Vagina (tissue), 2 donors: ENCODE results near the gene GLB1L3. TPM values are rescaled to one million over a fixed set of nuclear protein-coding genes. Genes with fewer than 3 reads are reported as not detected.

Source experiments
- DNase-seq, 2 donors: peaks; one replicate each; pipeline ENCODE4 v3.0.0-alpha.2; 2017; ENCODE audit errors: extremely low spot score in 2 of 2
- H3K27ac ChIP-seq: fragments of 200-600 bp; sonication (generic); one replicate; pipeline ENCODE4 v1.5.1; 2019
- H3K27me3 ChIP-seq: fragments of 200-600 bp; sonication (generic); one replicate; pipeline ENCODE4 v1.5.1; 2019
- H3K36me3 ChIP-seq, 2 donors: fragments of 200-600 bp; sonication (generic); one replicate each; pipeline ENCODE4 v1.5.1; 2017 to 2019
- H3K4me1 ChIP-seq: fragments of 200-600 bp; sonication (generic); one replicate; pipeline ENCODE4 v1.5.1; 2019
- H3K4me3 ChIP-seq, 2 donors: fragments of 200-600 bp; sonication (generic); 1 replicate in 1 of 2; 2 replicates in 1 of 2; pipeline ENCODE4 v1.5.1; 2016 to 2019
- H3K9me3 ChIP-seq: fragments of 200-600 bp; sonication (generic); one replicate; pipeline ENCODE4 v1.5.1; 2019
- POLR2A ChIP-seq, 2 donors: fragments of 450-650 bp; IDR thresholded peaks; one replicate each; pipeline ENCODE4 v1.6.1; 2017; ENCODE audit warnings: antibody characterized with exemption in 2 of 2, mild to moderate bottlenecking in 2 of 2, moderate library complexity in 2 of 2
- POLR2AphosphoS5 ChIP-seq, 2 donors: sonication (generic); formaldehyde crosslinking; IDR thresholded peaks; one replicate each; pipeline ENCODE4 v1.9.0; 2017; ENCODE audit warnings: antibody characterized with exemption in 2 of 2, mild to moderate bottlenecking in 2 of 2, low read depth in 1 of 2; ENCODE audit not compliant: insufficient read depth in 1 of 2
- intact Hi-C: fragments of 100-400 bp; cut with DNase I; formaldehyde crosslinking; loops from one replicate; pipeline ENCODE4 v1.15.1; 2023
- total RNA-seq: library from RNA; depleted of rRNA; stranded (reverse); fragments of >200 nt; gene quantifications from one replicate; pipeline ENCODE4 v1.2.3, GENCODE V29; 2016
- TF ChIP-seq, protein P1 (sequence below), 3 experiments: fragments of 450-650 bp in 2 of 3; fragments of 200-600 bp in 1 of 3; sonication (generic) in 1 of 3; IDR thresholded peaks; one replicate each; pipeline ENCODE4 v1.5.1; 2017 to 2019; ENCODE audit warnings: antibody characterized with exemption in 3 of 3, mild to moderate bottlenecking in 2 of 3, moderate library complexity in 2 of 3

GLB1L3 gene
- total RNA-seq, 1 donor from 2014 or later = 2.2 TPM

DNA sequence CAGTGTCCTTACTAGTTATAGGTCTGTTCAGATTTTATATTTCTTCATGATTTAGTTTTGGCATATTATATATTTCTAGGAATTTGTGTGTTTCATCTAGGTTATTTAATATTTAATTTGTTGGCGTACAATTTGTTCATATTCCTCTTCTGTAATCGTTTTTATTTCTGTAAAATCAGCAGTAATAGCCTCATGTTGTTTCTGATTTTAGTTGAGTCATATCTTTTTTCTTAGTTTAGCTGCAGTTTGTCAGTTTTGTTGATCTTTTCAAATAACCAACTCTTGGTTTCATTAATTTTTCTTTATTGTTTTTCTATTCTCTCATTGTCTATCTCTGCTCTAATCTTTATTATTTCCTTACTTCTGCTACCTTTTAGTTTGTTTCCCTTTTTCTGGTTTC lies 75.9 kb downstream of the GLB1L3 start:
- Histone ChIP-seq H3K27ac (no peak overlapping the region), H3K9me3 (no peaks in the 10 kb centered on the region), H3K4me3 (no peak overlapping the region), H3K4me1 (no peaks in the 10 kb centered on the region), H3K27me3 (no peaks in the 10 kb centered on the region), H3K36me3 (no peaks in the 10 kb centered on the region)
- intact Hi-C loops = no loop called here
- no peak for DNase-seq
- TF ChIP-seq, protein P1, sequence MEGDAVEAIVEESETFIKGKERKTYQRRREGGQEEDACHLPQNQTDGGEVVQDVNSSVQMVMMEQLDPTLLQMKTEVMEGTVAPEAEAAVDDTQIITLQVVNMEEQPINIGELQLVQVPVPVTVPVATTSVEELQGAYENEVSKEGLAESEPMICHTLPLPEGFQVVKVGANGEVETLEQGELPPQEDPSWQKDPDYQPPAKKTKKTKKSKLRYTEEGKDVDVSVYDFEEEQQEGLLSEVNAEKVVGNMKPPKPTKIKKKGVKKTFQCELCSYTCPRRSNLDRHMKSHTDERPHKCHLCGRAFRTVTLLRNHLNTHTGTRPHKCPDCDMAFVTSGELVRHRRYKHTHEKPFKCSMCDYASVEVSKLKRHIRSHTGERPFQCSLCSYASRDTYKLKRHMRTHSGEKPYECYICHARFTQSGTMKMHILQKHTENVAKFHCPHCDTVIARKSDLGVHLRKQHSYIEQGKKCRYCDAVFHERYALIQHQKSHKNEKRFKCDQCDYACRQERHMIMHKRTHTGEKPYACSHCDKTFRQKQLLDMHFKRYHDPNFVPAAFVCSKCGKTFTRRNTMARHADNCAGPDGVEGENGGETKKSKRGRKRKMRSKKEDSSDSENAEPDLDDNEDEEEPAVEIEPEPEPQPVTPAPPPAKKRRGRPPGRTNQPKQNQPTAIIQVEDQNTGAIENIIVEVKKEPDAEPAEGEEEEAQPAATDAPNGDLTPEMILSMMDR (IDR thresholded peaks at IDR 0.05) = no peak
- TF ChIP-seq POLR2A (IDR thresholded peaks at IDR 0.05) (no peak), POLR2AphosphoS5 (IDR thresholded peaks at IDR 0.05; ENCODE audit: insufficient read depth in 1 of 2, low read depth in 1 of 2) (no peak)

DNA sequence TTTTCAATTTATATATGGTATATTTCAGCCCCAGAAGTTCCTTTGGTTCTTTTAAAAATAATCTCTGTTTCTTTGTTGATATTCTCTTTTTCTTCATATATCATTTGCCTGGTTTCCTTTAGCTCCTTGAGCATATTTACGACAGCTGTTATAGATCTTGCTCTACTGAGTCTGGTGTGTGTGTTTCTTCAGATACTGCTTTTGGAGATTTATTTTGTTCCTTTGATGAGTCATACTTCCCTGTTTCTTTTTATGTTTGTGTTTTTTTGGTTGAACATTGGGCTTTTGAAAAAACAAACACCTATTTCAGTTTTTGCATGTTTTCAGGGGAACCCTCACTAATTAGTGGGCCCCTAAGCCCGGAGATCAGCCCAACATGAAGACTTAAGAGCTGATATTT lies 79.0 kb downstream of the GLB1L3 start:
- intact Hi-C loops = no loop called here
- no peak overlapping the region for H3K27ac ChIP-seq

DNA sequence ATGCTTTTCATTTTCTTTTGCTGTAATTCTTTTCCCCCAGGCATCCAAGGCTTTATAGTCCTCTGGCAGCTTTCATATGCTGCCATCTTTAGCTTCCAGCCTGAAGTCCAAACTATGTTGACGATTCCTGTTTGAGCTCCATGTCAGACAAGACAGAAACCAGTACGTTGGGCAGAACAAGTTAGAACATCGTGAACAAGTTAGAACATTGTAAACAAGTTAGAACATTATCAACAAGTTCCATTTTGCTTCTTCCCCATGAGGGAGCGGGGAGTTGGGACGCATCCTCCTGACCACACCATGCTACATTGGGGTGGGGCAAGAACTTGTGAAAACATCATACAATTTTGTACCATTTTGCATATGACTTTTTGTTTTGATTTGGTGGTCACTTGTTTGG lies 79.5 kb downstream of the GLB1L3 start:
- no peaks in the 10 kb centered on the region for H3K4me1 ChIP-seq
- H3K9me3 ChIP-seq = no peaks in the 10 kb centered on the region
- no peaks in the 10 kb centered on the region for H3K36me3 ChIP-seq
- TF ChIP-seq POLR2A (IDR thresholded peaks at IDR 0.05) (no peak), POLR2AphosphoS5 (IDR thresholded peaks at IDR 0.05; ENCODE audit: insufficient read depth in 1 of 2, low read depth in 1 of 2) (no peak)
- TF ChIP-seq, protein P1 (IDR thresholded peaks at IDR 0.05) = no peak
- H3K27ac ChIP-seq = no peak overlapping the region
- no peak overlapping the region for H3K4me3 ChIP-seq
- intact Hi-C loops = no loop called here
- DNase-seq = no peak
- no peaks in the 10 kb centered on the region for H3K27me3 ChIP-seq

More for the DNA sequence above, 79.0 kb downstream of the GLB1L3 start:
- Histone ChIP-seq H3K27me3 (no peaks in the 10 kb centered on the region), H3K36me3 (no peaks in the 10 kb centered on the region), H3K9me3 (no peaks in the 10 kb centered on the region), H3K4me3 (no peak overlapping the region), H3K4me1 (no peaks in the 10 kb centered on the region)
- TF ChIP-seq POLR2A (IDR thresholded peaks at IDR 0.05) (no peak), POLR2AphosphoS5 (IDR thresholded peaks at IDR 0.05; ENCODE audit: insufficient read depth in 1 of 2, low read depth in 1 of 2) (no peak)
- TF ChIP-seq, protein P1 (IDR thresholded peaks at IDR 0.05) = no peak
- no peak for DNase-seq

DNA sequence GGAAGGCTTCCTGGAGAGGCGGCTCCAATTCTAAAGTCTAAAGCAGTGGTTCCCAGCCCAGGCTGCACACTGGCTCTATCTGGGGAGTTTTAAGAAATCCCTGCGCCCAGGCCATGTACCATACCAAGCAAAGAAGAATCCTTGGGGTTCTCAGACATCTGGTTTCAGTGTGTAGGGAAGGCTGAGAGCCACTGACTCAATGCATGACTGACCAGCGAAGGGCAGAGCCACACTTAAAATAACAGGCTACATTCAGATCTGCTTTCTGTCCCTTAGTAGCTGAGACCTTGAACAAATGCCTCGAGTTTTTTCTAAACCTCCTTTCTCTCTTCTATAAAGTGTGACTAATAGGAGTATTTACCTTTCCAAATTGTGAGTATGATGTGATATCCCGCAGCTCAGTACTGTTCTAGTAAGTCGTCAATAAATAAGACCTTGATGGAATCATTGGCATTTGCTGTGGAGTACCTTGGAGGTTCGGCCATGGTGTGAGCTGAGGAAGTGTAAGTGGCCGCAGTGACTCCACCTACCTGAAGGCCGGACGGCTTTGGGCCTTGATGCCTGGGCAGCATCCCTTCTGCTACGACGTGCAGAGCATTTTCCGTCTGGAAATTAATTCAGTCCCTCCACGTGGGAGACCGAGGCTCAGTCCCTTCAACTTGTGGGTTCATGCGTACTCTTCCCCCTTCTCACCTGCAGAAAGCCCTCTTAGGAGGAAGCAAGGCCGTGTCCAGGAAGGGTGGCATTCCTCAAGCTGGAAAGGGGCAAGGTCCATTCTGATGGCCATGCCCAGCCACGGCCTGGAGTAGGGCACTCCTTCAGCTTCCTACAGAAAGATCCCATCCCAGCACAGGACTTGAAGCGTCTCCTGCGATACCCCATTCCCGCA lies 80.7 kb downstream of the GLB1L3 start:
- no peak for DNase-seq
- H3K27me3 ChIP-seq = no peaks in the 10 kb centered on the region
- no peak overlapping the region for H3K4me3 ChIP-seq
- no peaks in the 10 kb centered on the region for H3K36me3 ChIP-seq
- no peak overlapping the region for H3K27ac ChIP-seq
- H3K9me3 ChIP-seq = no peaks in the 10 kb centered on the region
- TF ChIP-seq POLR2A (IDR thresholded peaks at IDR 0.05) (no peak), POLR2AphosphoS5 (IDR thresholded peaks at IDR 0.05; ENCODE audit: insufficient read depth in 1 of 2, low read depth in 1 of 2) (no peak)
- TF ChIP-seq, protein P1 (IDR thresholded peaks at IDR 0.05) = no peak
- intact Hi-C loops = no loop called here
- no peaks in the 10 kb centered on the region for H3K4me1 ChIP-seq

DNA sequence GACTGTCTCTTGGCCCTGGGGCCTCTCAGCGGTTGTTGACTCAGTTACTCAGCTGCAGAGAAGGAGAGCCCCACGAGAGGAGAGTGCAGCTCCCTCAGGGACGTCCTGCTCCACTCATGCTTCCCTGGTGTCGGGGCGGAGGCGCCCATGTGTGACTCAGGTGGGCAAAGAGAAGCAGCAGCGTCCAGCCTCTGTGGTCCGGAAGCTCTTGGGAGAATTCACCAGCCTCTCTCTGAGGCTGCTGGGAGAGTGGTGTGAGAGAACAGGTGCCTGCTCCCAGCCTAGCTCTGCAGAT lies 81.3 kb downstream of the GLB1L3 start:
- Histone ChIP-seq H3K4me3 (no peak overlapping the region), H3K36me3 (no peaks in the 10 kb centered on the region), H3K27me3 (no peaks in the 10 kb centered on the region), H3K9me3 (no peaks in the 10 kb centered on the region), H3K4me1 (no peaks in the 10 kb centered on the region), H3K27ac (no peak overlapping the region)
- intact Hi-C loops = no loop called here
- TF ChIP-seq, protein P1 (IDR thresholded peaks at IDR 0.05) = no peak
- no peak for TF ChIP-seq POLR2A (IDR thresholded peaks at IDR 0.05)
- TF ChIP-seq POLR2AphosphoS5 (IDR thresholded peaks at IDR 0.05; ENCODE audit: insufficient read depth in 1 of 2, low read depth in 1 of 2) = no peak
- no peak for DNase-seq
